ENCODE results near the gene IZUMO2.

- TF ChIP-seq POLR2A (IDR thresholded peaks at IDR 0.05; ENCODE audit: low read length) = no peak
- TF ChIP-seq GATA1 (IDR thresholded peaks at IDR 0.05; ENCODE audit: low read depth, low read length) = no peak
Observed at GRCh38 chr19:50204811-50205675, 42.0 kb upstream of the IZUMO2 start.

All from erythroblast (primary cell).